Measurements from ENCODE around the gene TMPRSS4.

DNA sequence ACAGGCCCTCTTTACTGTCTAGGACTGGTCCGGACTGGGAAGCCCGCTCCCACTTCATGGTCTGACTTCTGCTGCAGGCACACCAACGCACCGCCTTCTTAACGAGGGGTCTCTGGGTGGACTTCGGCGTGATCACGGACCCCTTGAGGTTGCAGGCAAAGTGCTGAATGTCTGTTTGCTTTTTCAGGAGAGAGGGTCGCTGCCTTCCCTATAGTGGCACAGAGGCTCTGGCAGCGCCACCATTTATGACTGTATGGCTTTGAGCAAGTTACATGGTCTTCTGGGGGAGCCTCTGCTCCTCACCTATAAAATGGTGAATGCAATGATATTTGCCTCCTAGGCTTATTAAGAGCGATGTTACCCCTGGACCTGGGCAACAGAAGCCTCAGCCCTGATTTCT, 77.1 kb downstream of the TMPRSS4 start:
- TF ChIP-seq, protein P1, sequence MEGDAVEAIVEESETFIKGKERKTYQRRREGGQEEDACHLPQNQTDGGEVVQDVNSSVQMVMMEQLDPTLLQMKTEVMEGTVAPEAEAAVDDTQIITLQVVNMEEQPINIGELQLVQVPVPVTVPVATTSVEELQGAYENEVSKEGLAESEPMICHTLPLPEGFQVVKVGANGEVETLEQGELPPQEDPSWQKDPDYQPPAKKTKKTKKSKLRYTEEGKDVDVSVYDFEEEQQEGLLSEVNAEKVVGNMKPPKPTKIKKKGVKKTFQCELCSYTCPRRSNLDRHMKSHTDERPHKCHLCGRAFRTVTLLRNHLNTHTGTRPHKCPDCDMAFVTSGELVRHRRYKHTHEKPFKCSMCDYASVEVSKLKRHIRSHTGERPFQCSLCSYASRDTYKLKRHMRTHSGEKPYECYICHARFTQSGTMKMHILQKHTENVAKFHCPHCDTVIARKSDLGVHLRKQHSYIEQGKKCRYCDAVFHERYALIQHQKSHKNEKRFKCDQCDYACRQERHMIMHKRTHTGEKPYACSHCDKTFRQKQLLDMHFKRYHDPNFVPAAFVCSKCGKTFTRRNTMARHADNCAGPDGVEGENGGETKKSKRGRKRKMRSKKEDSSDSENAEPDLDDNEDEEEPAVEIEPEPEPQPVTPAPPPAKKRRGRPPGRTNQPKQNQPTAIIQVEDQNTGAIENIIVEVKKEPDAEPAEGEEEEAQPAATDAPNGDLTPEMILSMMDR (IDR thresholded peaks at IDR 0.05; ENCODE audit: low read length), result no peak
- TF ChIP-seq EZH2 (IDR thresholded peaks at IDR 0.05; ENCODE audit: borderline replicate concordance, low read length), result no peak
